AG04450 (cell line): ENCODE data around the gene SLIRP. TPM values are rescaled to one million over a fixed set of nuclear protein-coding genes. Genes with fewer than 3 reads are reported as not detected.

Experiments used
- CTCF ChIA-PET: fragments of 300-600, 350-600 bp; formaldehyde crosslinking; extraction: SDS; loops from one replicate; lab custom pipeline; 2022; ENCODE audit warnings: antibody characterized with exemption, inconsistent platforms; lab: Charles Lee
- POLR2A ChIA-PET: fragments of 350-600 bp; formaldehyde crosslinking; extraction: SDS; loops from one replicate; lab custom pipeline; 2021; ENCODE audit warnings: antibody characterized with exemption, inconsistent platforms; lab: Yijun Ruan, JAX
- DNase-seq: peaks from one replicate; pipeline ENCODE4 v3.0.0-alpha.2; 2011; ENCODE audit warnings: low read depth, low spot score
- H3K27ac ChIP-seq: one replicate; pipeline ENCODE4 v1.5.1; 2012; ENCODE audit warnings: low read depth, low read length, control low read depth
- H3K27me3 ChIP-seq: one replicate; pipeline ENCODE4 v1.6.0; 2012; ENCODE audit warnings: low read length; ENCODE audit not compliant: control insufficient read depth, insufficient read depth
- H3K4me3 ChIP-seq: 2 replicates; pipeline ENCODE4 v1.5.1; 2011; ENCODE audit warnings: mild to moderate bottlenecking, low read depth, low read length, control low read depth
- H3K9me3 ChIP-seq: 2 replicates; pipeline ENCODE4 v1.5.1; 2012; ENCODE audit warnings: low read length; ENCODE audit not compliant: control insufficient read depth, insufficient read depth
- polyA plus RNA-seq: library from polyadenylated mRNA; depleted of rRNA; stranded (reverse); fragments of >200 nt; gene quantifications from 2 replicates; pipeline ENCODE4 v1.2.3, GENCODE V29; 2011
- TF ChIP-seq, protein P1 (sequence below): IDR thresholded peaks from 2 replicates; pipeline ENCODE4 v1.5.1; 2011; ENCODE audit warnings: low read depth, low read length, control low read depth, inconsistent platforms

The SLIRP gene
- polyA plus RNA-seq, 1 experiment: 308 TPM

DNA sequence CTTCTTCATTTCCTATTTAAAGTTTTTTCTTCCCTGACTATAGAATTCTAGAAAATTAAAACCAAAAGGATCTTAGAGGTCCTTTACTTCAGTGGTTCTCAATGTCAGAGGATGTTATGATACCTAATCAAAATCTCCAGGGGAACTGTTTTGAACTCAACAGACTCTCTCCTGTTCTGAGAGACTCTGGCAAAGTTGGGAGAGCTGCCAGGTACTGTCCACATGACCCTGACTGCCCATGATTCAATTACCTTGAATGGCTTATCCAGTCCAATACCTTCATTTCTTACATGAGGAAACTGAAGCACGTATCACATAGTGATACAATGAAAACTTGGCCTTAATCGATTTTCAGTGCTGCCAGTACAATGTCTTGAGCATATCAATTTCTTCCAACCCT, 16.6 kb upstream of the SLIRP start:
- Histone ChIP-seq H3K9me3 (no peaks in the 10 kb centered on the region), H3K27me3 (no peaks in the 10 kb centered on the region), H3K27ac (no peak overlapping the region), H3K4me3 (no peak overlapping the region)
- TF ChIP-seq, protein P1, sequence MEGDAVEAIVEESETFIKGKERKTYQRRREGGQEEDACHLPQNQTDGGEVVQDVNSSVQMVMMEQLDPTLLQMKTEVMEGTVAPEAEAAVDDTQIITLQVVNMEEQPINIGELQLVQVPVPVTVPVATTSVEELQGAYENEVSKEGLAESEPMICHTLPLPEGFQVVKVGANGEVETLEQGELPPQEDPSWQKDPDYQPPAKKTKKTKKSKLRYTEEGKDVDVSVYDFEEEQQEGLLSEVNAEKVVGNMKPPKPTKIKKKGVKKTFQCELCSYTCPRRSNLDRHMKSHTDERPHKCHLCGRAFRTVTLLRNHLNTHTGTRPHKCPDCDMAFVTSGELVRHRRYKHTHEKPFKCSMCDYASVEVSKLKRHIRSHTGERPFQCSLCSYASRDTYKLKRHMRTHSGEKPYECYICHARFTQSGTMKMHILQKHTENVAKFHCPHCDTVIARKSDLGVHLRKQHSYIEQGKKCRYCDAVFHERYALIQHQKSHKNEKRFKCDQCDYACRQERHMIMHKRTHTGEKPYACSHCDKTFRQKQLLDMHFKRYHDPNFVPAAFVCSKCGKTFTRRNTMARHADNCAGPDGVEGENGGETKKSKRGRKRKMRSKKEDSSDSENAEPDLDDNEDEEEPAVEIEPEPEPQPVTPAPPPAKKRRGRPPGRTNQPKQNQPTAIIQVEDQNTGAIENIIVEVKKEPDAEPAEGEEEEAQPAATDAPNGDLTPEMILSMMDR: no peak
- DNase-seq: no peak
- ChIA-PET CTCF (interaction anchor here (1.1 kb wide), 1 partner anchor 10 kb away, joined by 3 read pairs; no protein-coding TSS in a partner anchor), POLR2A (no interaction called here)

DNA sequence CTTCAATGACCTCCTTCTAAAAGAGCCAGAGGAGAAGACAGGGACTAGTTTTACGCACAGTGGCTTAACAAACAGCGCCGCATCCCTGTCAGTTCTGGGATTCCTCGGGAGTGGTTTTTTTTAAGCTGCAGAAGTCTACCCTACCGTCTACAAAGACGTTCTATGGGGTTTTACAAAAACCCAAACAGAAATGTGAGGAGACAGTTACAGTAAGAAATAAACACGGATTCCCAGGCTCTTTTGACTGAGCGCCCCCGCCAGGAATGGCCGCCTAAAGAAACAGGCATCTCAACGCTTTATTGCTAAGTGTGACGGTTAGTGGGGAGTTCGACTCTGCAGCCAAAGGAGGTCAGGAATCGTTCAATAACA, 564 bp upstream of the SLIRP start:
- H3K27me3 ChIP-seq: no peaks in the 10 kb centered on the region
- DNase-seq: peak; percentile 15
- peak overlapping the region; percentile 94 for H3K4me3 ChIP-seq
- ChIA-PET CTCF (interaction anchor here (0.6 to 3.0 kb wide), 7 partner anchors 49 to 406 kb away, joined by 3 to 26 read pairs (median 4); partner anchors contain the start of genes AHSA1 and VIPAS39), POLR2A (no interaction called here)
- H3K9me3 ChIP-seq: no peaks in the 10 kb centered on the region
- H3K27ac ChIP-seq: peak overlapping the region; percentile 49
- TF ChIP-seq, protein P1: peak; percentile 61

DNA sequence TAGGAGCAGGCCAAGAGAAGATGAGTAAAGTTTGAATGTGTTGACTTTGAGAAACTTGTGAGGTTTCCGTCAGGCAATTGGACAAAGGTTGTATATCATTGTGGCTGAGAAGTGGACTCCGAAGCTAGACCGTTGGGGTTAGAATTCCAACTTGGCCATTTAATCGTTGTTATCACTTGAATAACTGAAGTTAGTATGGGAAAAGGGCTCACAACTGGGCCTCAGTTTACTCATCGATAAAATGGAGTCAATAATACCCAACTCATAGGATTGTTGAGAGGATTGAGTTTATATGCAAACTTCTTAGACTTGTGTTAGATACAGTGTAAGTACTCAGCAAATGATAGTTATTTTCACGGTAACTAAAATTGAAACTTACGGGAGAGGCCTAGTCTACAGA, 846 bp downstream of the SLIRP start:
- TF ChIP-seq, protein P1: no peak
- Histone ChIP-seq H3K27ac (no peak overlapping the region), H3K4me3 (peak overlapping the region; percentile 94), H3K9me3 (no peaks in the 10 kb centered on the region), H3K27me3 (no peaks in the 10 kb centered on the region)
- POLR2A ChIA-PET: interaction anchor here (0.6 kb wide), 1 partner anchor 11 kb away, joined by 3 read pairs; no protein-coding TSS in a partner anchor
- DNase-seq: no peak
- CTCF ChIA-PET: interaction anchor here (1.1 to 2.8 kb wide), 2 partner anchors 21 to 250 kb away, joined by 3 to 26 read pairs; partner anchors contain the start of genes AHSA1 and VIPAS39

DNA sequence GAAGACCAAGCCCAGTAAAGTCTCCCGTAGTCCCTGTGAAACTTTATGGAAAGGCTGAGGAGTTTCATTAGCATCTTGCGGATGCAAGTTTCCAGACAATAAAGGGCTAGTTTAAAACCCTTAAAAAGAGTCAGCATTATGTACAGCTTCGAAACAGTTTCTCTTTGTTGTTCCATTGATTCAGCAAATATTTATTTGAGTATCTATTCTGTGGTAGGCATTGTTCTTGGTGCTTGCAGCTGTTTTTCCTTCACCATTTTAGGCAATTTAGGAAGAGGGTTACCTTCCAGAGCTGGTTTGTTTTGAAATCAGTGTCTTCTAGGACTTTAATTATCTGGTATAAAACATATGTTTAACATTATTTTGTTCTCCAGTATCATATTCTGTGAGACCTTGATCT, 1.5 kb downstream of the SLIRP start:
- no peak overlapping the region for H3K27ac ChIP-seq
- TF ChIP-seq, protein P1: no peak
- POLR2A ChIA-PET: no interaction called here
- H3K4me3 ChIP-seq: peak overlapping the region; percentile 94
- CTCF ChIA-PET: no interaction called here
- DNase-seq: no peak
- H3K27me3 ChIP-seq: no peaks in the 10 kb centered on the region
- H3K9me3 ChIP-seq: no peaks in the 10 kb centered on the region

DNA sequence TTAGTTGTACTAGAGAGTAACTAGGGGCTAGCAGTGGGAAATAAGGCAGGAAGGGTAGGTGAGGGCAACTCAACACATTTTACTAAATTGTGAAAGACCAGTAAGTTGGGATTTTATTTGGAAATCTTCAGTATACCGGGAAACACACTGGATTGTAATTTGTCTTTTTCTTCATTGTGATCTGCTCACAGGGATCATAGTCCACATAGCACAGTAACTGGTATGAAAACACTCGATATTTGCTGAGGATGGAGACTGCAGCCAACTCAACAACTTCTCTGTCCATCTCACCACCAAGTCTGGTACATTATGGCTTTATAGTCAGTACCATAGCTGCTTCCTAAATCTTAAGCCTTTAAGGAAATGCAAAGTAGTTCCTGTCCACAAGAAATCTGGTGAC, 2.5 kb downstream of the SLIRP start:
- CTCF ChIA-PET: no interaction called here
- TF ChIP-seq, protein P1: no peak
- H3K9me3 ChIP-seq: no peaks in the 10 kb centered on the region
- H3K4me3 ChIP-seq: no peak overlapping the region
- no peak overlapping the region for H3K27ac ChIP-seq
- no peak for DNase-seq
- POLR2A ChIA-PET: no interaction called here
- H3K27me3 ChIP-seq: no peaks in the 10 kb centered on the region
